Measurements from ENCODE around the gene PDE4DIP. TPM values are rescaled to one million over a fixed set of nuclear protein-coding genes. Genes with fewer than 3 reads are reported as not detected.
"Not testable (repeated sequence)": the region's sequence is repeated elsewhere in the genome, so short reads cannot be mapped to it uniquely, and the experiment has no call there.

The PDE4DIP gene
- total RNA-seq, 1 donor from 2014 or later, result 153 TPM

GRCh38 chr1:148916695-148917348 lies 72.6 kb downstream of the PDE4DIP start:
- H3K4me3 ChIP-seq; H3K36me3 ChIP-seq; H3K27me3 ChIP-seq (ENCODE audit: low read depth); H3K27ac ChIP-seq; H3K4me1 ChIP-seq; DNase-seq; H3K9me3 ChIP-seq; intact Hi-C loops (cut with DNase I): not testable (repeated sequence)
- peak; percentile 73 to 74 for ATAC-seq

GRCh38 chr1:148918836-148919447 lies 74.7 kb downstream of the PDE4DIP start:
- H3K27ac ChIP-seq; DNase-seq; intact Hi-C loops (cut with DNase I); H3K9me3 ChIP-seq; H3K36me3 ChIP-seq; H3K4me1 ChIP-seq; H3K27me3 ChIP-seq (ENCODE audit: low read depth); ATAC-seq; H3K4me3 ChIP-seq: not testable (repeated sequence)

- H3K4me3 ChIP-seq; DNase-seq; H3K9me3 ChIP-seq; H3K27me3 ChIP-seq (ENCODE audit: low read depth); H3K27ac ChIP-seq; H3K4me1 ChIP-seq; ATAC-seq; intact Hi-C loops (cut with DNase I); H3K36me3 ChIP-seq: not testable (repeated sequence)
Measured at GRCh38 chr1:148921047-148921446, 76.8 kb downstream of the PDE4DIP start.

- H3K4me3 ChIP-seq; ATAC-seq; H3K36me3 ChIP-seq; intact Hi-C loops (cut with DNase I); H3K27ac ChIP-seq; H3K9me3 ChIP-seq; DNase-seq; H3K27me3 ChIP-seq (ENCODE audit: low read depth); H3K4me1 ChIP-seq: not testable (repeated sequence)
Measured at GRCh38 chr1:148923798-148924197, 79.6 kb downstream of the PDE4DIP start.

- intact Hi-C loops (cut with DNase I), result not testable (repeated sequence)
Measured at GRCh38 chr1:148927645-148928044, 83.4 kb downstream of the PDE4DIP start.

GRCh38 chr1:148929253-148929652 lies 85.0 kb downstream of the PDE4DIP start:
- DNase-seq; H3K27me3 ChIP-seq (ENCODE audit: low read depth); H3K4me1 ChIP-seq; ATAC-seq; H3K36me3 ChIP-seq; H3K27ac ChIP-seq; H3K9me3 ChIP-seq; intact Hi-C loops (cut with DNase I); H3K4me3 ChIP-seq: not testable (repeated sequence)

More at GRCh38 chr1:148927645-148928044, 83.4 kb downstream of the PDE4DIP start:
- not testable (repeated sequence) for H3K27ac ChIP-seq; DNase-seq; ATAC-seq; H3K9me3 ChIP-seq; H3K4me3 ChIP-seq; H3K27me3 ChIP-seq (ENCODE audit: low read depth); H3K4me1 ChIP-seq; H3K36me3 ChIP-seq

GRCh38 chr1:148935381-148936002 lies 91.3 kb downstream of the PDE4DIP start:
- DNase-seq; H3K4me3 ChIP-seq; H3K9me3 ChIP-seq; H3K27ac ChIP-seq; H3K27me3 ChIP-seq (ENCODE audit: low read depth); intact Hi-C loops (cut with DNase I); H3K36me3 ChIP-seq; H3K4me1 ChIP-seq; ATAC-seq: not testable (repeated sequence)

- H3K36me3 ChIP-seq; intact Hi-C loops (cut with DNase I); H3K27ac ChIP-seq; H3K4me3 ChIP-seq; DNase-seq; H3K4me1 ChIP-seq; H3K27me3 ChIP-seq (ENCODE audit: low read depth); H3K9me3 ChIP-seq: not testable (repeated sequence)
- peak; percentile 72 to 74 for ATAC-seq
Measured at GRCh38 chr1:148942906-148943305, 98.7 kb downstream of the PDE4DIP start.

GRCh38 chr1:148945130-148945529 lies 100.9 kb downstream of the PDE4DIP start:
- H3K4me3 ChIP-seq; H3K9me3 ChIP-seq; H3K4me1 ChIP-seq; intact Hi-C loops (cut with DNase I); DNase-seq; H3K36me3 ChIP-seq; H3K27ac ChIP-seq; ATAC-seq; H3K27me3 ChIP-seq (ENCODE audit: low read depth): not testable (repeated sequence)

- DNase-seq; H3K9me3 ChIP-seq; H3K36me3 ChIP-seq; ATAC-seq; H3K4me3 ChIP-seq; H3K4me1 ChIP-seq; H3K27me3 ChIP-seq (ENCODE audit: low read depth); H3K27ac ChIP-seq; intact Hi-C loops (cut with DNase I): not testable (repeated sequence)
Measured at GRCh38 chr1:148948768-148949167, 104.5 kb downstream of the PDE4DIP start.

Measured in lower lobe of right lung (tissue), 2 donors.